Activated CD8-positive, alpha-beta T cell treated with anti-CD3 and anti-CD28 coated beads, Interleukin-2, amount 10 ng/mL, durations not matched to agents 7 days and 5 days (primary cell): ENCODE data around the gene HERPUD1. TPM values are rescaled to one million over a fixed set of nuclear protein-coding genes. Genes with fewer than 3 reads are reported as not detected.
A peak's percentile ranks its signal among the peaks of the same experiment; 100 is the strongest.
"Not testable (repeated sequence)": the region's sequence is repeated elsewhere in the genome, so short reads cannot be mapped to it uniquely, and the experiment has no call there.

ENCODE experiments used
- ATAC-seq: fragments of 150-1000 bp; cut with Tn5 transposase; one replicate; pipeline ENCODE4 v1.10.0; 2021; ENCODE audit warnings: moderate library complexity
- CTCF ChIA-PET: fragments of 350-600 bp; sonication (Branson Sonifier 250); formaldehyde crosslinking; loops from one replicate; lab custom pipeline; 2021; ENCODE audit warnings: antibody characterized with exemption; lab: Charles Lee
- POLR2A ChIA-PET: fragments of 350-600 bp; sonication (Branson Sonifier 250); formaldehyde crosslinking; loops from one replicate; lab custom pipeline; 2021; ENCODE audit warnings: antibody characterized with exemption; lab: Charles Lee
- DNase-seq: peaks from one replicate; pipeline ENCODE4 v3.0.0-alpha.2; 2020
- H3K27ac Mint-ChIP-seq: one replicate; pipeline ENCODE4 v1.8.0; 2021; ENCODE audit warnings: mild to moderate bottlenecking, mixed read lengths
- H3K27me3 Mint-ChIP-seq: one replicate; pipeline ENCODE4 v1.8.0; 2021; ENCODE audit warnings: low read depth, mixed read lengths
- H3K36me3 Mint-ChIP-seq: one replicate; pipeline ENCODE4 v1.8.0; 2021; ENCODE audit warnings: low read depth, mixed read lengths
- H3K4me1 Mint-ChIP-seq: one replicate; pipeline ENCODE4 v1.8.0; 2021; ENCODE audit warnings: low read depth, mixed read lengths
- H3K4me3 Mint-ChIP-seq: one replicate; pipeline ENCODE4 v1.8.0; 2021; ENCODE audit warnings: mild to moderate bottlenecking, mixed read lengths
- H3K9me3 Mint-ChIP-seq: one replicate; pipeline ENCODE4 v1.8.0; 2022; ENCODE audit warnings: mixed read lengths; ENCODE audit not compliant: insufficient read depth
- microRNA-seq: library from miRNA; unstranded; fragments of <30 nt; microRNA quantifications from one replicate; pipeline ENCODE4 v1.2.0, GENCODE V29; 2022
- total RNA-seq, 2 experiments: library from RNA; stranded (reverse); gene quantifications; one replicate each; pipeline ENCODE4 v1.2.3, GENCODE V29; 2021

Gene HERPUD1
- total RNA-seq, 2 experiments from 2014 or later, result 88.2 to 95.2 TPM

- no peak for ATAC-seq
- peak overlapping the region; percentile 100 for H3K4me3 Mint-ChIP-seq
Observed at GRCh38 chr16:56989988-56990387, 58.0 kb downstream of the HERPUD1 start.

GRCh38 chr16:56990407-56991286, 58.7 kb downstream of the HERPUD1 start:
- no peak for ATAC-seq
- peak overlapping the region; percentile 99 for H3K27ac Mint-ChIP-seq
- peaks cover 64% of the 10 kb centered on the region for H3K4me1 Mint-ChIP-seq
- H3K27me3 Mint-ChIP-seq, result no peaks in the 10 kb centered on the region
- ChIA-PET CTCF (interaction anchor here (1.3 to 8.5 kb wide), 5 partner anchors 16 to 51 kb away, joined by 4 to 107 read pairs (median 7); no protein-coding TSS in a partner anchor), POLR2A (interaction anchor here (0.8 to 7.6 kb wide), 11 partner anchors 8 to 131 kb away, joined by 3 to 87 read pairs (median 15); no protein-coding TSS in a partner anchor)
- no peaks in the 10 kb centered on the region for H3K9me3 Mint-ChIP-seq
- peak overlapping the region; percentile 100 for H3K4me3 Mint-ChIP-seq
- DNase-seq, result no peak
- peaks cover 79% of the 10 kb centered on the region for H3K36me3 Mint-ChIP-seq

More at GRCh38 chr16:56989988-56990387, 58.0 kb downstream of the HERPUD1 start:
- CTCF ChIA-PET, result interaction anchor here (0.8 to 8.5 kb wide), 9 partner anchors 17 to 56 kb away, joined by 3 to 107 read pairs (median 5); no protein-coding TSS in a partner anchor
- Mint-ChIP-seq H3K4me1 (peaks cover 64% of the 10 kb centered on the region), H3K27ac (peak overlapping the region; percentile 99), H3K27me3 (no peaks in the 10 kb centered on the region), H3K9me3 (no peaks in the 10 kb centered on the region), H3K36me3 (peaks cover 81% of the 10 kb centered on the region)
- no peak for DNase-seq
- POLR2A ChIA-PET, result interaction anchor here (0.5 to 4.6 kb wide), 26 partner anchors 9 to 381 kb away, joined by 3 to 87 read pairs (median 5); partner anchors contain the start of genes MT1E, PSME3IP1 and RSPRY1

GRCh38 chr16:56992431-56992830, 60.5 kb downstream of the HERPUD1 start:
- ChIA-PET POLR2A (interaction anchor here (1.0 to 7.6 kb wide), 4 partner anchors 9 to 49 kb away, joined by 4 to 58 read pairs (median 10); no protein-coding TSS in a partner anchor), CTCF (interaction anchor here (0.7 to 4.9 kb wide), 4 partner anchors 13 to 49 kb away, joined by 3 to 35 read pairs (median 12); no protein-coding TSS in a partner anchor)
- peaks cover 66% of the 10 kb centered on the region for H3K4me1 Mint-ChIP-seq
- H3K27me3 Mint-ChIP-seq, ATAC-seq, H3K9me3 Mint-ChIP-seq, DNase-seq: not testable (repeated sequence)
- peak overlapping the region; percentile 100 for H3K4me3 Mint-ChIP-seq
- peaks cover 82% of the 10 kb centered on the region for H3K36me3 Mint-ChIP-seq
- peak overlapping the region; percentile 73 for H3K27ac Mint-ChIP-seq

GRCh38 chr16:56993204-56993603, 61.3 kb downstream of the HERPUD1 start:
- ATAC-seq (no peak), DNase-seq (no peak)
- H3K36me3 Mint-ChIP-seq, result peaks cover 82% of the 10 kb centered on the region
- H3K27ac Mint-ChIP-seq, result peak overlapping the region; percentile 64
- H3K9me3 Mint-ChIP-seq, result no peaks in the 10 kb centered on the region
- H3K4me1 Mint-ChIP-seq, result peaks cover 66% of the 10 kb centered on the region
- no peaks in the 10 kb centered on the region for H3K27me3 Mint-ChIP-seq
- peak overlapping the region; percentile 68 for H3K4me3 Mint-ChIP-seq
- ChIA-PET CTCF (interaction anchor here (0.7 to 4.9 kb wide), 6 partner anchors 12 to 200 kb away, joined by 3 to 35 read pairs (median 5); no protein-coding TSS in a partner anchor), POLR2A (interaction anchor here (1.0 to 7.6 kb wide), 4 partner anchors 10 to 48 kb away, joined by 4 to 58 read pairs (median 10); no protein-coding TSS in a partner anchor)

- ATAC-seq (peak; percentile 3), DNase-seq (no peak)
- peaks cover 75% of the 10 kb centered on the region for H3K4me1 Mint-ChIP-seq
- CTCF ChIA-PET, result interaction anchor here (1.8 to 4.9 kb wide), 5 partner anchors 11 to 47 kb away, joined by 6 to 35 read pairs (median 9); no protein-coding TSS in a partner anchor
- H3K27ac Mint-ChIP-seq, result peak overlapping the region; percentile 68
- peaks cover 84% of the 10 kb centered on the region for H3K36me3 Mint-ChIP-seq
- H3K4me3 Mint-ChIP-seq, result peak overlapping the region; percentile 68
- no peaks in the 10 kb centered on the region for H3K9me3 Mint-ChIP-seq
- no peaks in the 10 kb centered on the region for H3K27me3 Mint-ChIP-seq
- POLR2A ChIA-PET, result interaction anchor here (0.6 to 7.6 kb wide), 7 partner anchors 11 to 814 kb away, joined by 3 to 58 read pairs (median 4); partner anchors contain the start of gene HERPUD1
Observed at GRCh38 chr16:56994311-56994710, 62.4 kb downstream of the HERPUD1 start.

Small RNA genes within 50 kb of the gene (microRNA-seq; reads per million reads assigned to microRNA genes)
- gene MIR6863, result not detected

Other genes starting within 250 kb of the HERPUD1 start
- gene MT1X, start 249.7 kb upstream of the HERPUD1 start, total RNA-seq, result 10 to 100 TPM; 85.3 to 86.0 TPM
- gene NUP93, start 202.0 kb upstream of the HERPUD1 start, total RNA-seq, result 100 to 1,000 TPM; 129 to 143 TPM
- not detected for gene SLC12A3, start 66.9 kb upstream of the HERPUD1 start, total RNA-seq
- not detected for gene CETP, start 29.8 kb downstream of the HERPUD1 start, total RNA-seq
- gene NLRC5, start 57.4 kb downstream of the HERPUD1 start, total RNA-seq, result 100 to 1,000 TPM; 280 to 291 TPM
- 10 to 100 TPM; 11.3 to 12.5 TPM for gene CPNE2, start 160.4 kb downstream of the HERPUD1 start, total RNA-seq